ENCODE results near the gene TMEM229B.

TMEM229B gene

GRCh38 chr14:67529947-67530935 is 41.7 kb upstream of the TMEM229B start:
- no peak for FAIRE-seq
- TF ChIP-seq CTCF (IDR thresholded peaks at IDR 0.05; ENCODE audit: insufficient read depth, missing control alignments), result no peak
- no peak for DNase-seq (ENCODE audit: insufficient read length, low spot score)

GRCh38 chr14:67528276-67528675 is 39.8 kb upstream of the TMEM229B start:
- FAIRE-seq, result no peak
- TF ChIP-seq CTCF (IDR thresholded peaks at IDR 0.05; ENCODE audit: insufficient read depth, missing control alignments), result no peak
- DNase-seq (ENCODE audit: insufficient read length, low spot score), result no peak

- TF ChIP-seq CTCF (IDR thresholded peaks at IDR 0.05; ENCODE audit: insufficient read depth, missing control alignments), result no peak
- FAIRE-seq, result no peak
- DNase-seq (ENCODE audit: insufficient read length, low spot score), result no peak
Observed at GRCh38 chr14:67527756-67528155, 39.2 kb upstream of the TMEM229B start.

- FAIRE-seq (peak; percentile 85), DNase-seq (ENCODE audit: insufficient read length, low spot score) (peak; percentile 26)
- TF ChIP-seq CTCF (IDR thresholded peaks at IDR 0.05; ENCODE audit: insufficient read depth, missing control alignments), result peak; percentile 60
Observed at GRCh38 chr14:67526676-67527459, 38.3 kb upstream of the TMEM229B start.

- TF ChIP-seq CTCF (IDR thresholded peaks at IDR 0.05; ENCODE audit: insufficient read depth, missing control alignments), result no peak
- DNase-seq (ENCODE audit: insufficient read length, low spot score) (no peak), FAIRE-seq (no peak)
Observed at GRCh38 chr14:67526181-67526580, 37.7 kb upstream of the TMEM229B start.

GRCh38 chr14:67525389-67525788 is 36.9 kb upstream of the TMEM229B start:
- TF ChIP-seq CTCF (IDR thresholded peaks at IDR 0.05; ENCODE audit: insufficient read depth, missing control alignments), result no peak
- no peak for FAIRE-seq
- no peak for DNase-seq (ENCODE audit: insufficient read length, low spot score)
